GM03348 (cell line): ENCODE measurements around the gene ADAMTS10.
"Not testable (repeated sequence)": the region's sequence is repeated elsewhere in the genome, so short reads cannot be mapped to it uniquely, and the experiment has no call there.

Experiments
- DNase-seq: peaks from one replicate; pipeline ENCODE4 v3.0.0; 2012; ENCODE audit warnings: low spot score

The ADAMTS10 gene

DNA sequence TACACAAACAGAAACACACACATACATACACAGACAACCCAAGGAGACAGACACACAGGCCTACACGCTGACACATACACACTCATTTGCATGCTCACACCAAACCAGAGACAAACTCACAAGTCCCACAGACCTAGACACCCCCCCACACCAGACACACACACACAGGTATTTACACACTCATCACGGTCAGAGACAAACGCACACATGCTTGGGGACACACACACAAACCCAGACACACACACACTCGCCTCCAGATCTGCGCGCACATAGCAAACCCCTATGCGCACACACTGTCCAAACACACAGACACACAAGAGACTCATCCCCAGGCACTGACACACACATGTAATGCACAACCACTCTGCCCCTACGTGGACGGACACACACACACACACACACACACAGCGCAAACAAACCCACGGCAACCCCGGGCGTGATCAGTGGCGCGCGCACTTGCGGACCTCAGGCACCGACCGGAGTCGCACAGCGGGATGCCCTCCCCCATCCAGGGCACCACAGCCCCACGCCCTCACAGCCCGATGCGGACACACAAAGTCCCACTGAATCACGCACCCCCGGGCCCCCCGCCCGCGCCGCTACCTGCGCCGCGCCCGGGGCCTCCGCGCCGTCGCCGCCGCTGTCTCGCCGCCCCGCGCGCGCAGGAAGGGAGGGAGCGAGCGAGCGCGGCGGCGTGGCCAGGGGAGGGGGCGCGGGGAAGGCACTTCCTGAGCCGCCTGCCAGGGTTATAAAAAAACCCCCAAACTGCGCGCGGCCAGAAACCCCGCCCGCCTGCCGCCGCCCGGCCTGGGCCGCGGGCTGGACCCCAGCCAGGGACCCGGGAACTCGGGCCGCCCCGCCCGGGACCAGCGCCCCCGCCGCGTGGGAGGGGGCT, at the start of gene ADAMTS10:
Gene ADAMTS10, minus strand, starts transcription at position 675 of the 895 bp plus-strand sequence. CDS start 5,005 bp downstream, outside the sequence.
- DNase-seq, result peak; percentile 71

DNA sequence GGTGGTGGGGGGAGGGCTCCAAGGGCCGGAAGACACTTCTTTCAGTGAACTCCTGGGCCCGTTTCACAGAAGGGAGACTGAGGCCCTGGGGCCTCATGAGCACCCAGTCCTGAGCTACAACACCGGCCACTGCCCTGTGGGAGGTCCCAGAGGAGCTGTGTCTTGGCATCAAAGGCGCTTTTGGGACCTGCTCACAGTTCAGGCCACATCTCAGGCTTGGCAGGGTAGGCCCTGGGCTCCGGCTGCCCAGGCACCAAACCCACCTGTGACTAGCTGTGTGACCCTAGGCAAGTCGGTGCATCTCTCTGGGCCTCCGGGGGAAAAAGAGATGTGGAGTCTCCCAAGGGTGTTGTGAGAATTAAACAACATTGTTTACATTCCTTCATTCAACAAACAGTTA, 49.4 kb upstream of the ADAMTS10 start:
- no peak for DNase-seq

DNA sequence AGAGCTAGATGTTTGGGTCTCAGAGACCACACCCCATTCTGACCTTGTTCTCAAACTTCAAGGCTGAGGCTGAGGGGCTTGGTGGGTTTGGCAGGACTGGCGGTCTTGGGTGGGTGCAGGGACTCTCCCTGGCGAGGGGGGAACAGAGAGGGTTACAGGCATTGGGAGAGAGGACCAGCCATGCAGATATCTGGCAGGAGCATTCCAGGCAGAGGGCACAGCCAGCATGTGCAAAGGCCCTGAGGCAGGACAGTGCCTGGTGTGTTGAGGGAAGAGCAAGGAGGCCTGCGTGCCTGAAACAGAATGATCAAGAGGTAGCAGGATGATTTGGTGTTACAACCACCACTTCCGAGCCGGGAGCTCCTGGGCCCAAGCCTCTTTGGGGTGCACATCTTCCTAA, 47.4 kb upstream of the ADAMTS10 start:
- no peak for DNase-seq

DNA sequence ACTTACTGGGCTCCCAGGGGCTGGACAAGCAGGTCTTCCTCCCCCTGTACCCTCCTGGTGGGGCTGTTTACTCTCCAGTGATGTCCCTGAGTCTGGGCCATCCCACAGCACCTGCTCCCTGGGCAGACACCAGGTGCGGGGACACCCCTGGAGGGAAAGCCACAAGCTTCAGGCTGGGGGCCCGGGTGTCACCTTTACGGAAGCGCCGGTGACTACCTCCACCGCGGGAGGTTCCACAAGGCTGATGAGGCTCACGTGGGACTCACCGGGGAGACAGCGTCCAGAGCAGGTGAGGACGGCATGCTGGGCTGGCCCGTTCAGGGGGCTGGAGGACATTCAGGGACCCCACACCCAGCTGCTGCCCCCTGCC, 44.8 kb upstream of the ADAMTS10 start:
- DNase-seq, result no peak

DNA sequence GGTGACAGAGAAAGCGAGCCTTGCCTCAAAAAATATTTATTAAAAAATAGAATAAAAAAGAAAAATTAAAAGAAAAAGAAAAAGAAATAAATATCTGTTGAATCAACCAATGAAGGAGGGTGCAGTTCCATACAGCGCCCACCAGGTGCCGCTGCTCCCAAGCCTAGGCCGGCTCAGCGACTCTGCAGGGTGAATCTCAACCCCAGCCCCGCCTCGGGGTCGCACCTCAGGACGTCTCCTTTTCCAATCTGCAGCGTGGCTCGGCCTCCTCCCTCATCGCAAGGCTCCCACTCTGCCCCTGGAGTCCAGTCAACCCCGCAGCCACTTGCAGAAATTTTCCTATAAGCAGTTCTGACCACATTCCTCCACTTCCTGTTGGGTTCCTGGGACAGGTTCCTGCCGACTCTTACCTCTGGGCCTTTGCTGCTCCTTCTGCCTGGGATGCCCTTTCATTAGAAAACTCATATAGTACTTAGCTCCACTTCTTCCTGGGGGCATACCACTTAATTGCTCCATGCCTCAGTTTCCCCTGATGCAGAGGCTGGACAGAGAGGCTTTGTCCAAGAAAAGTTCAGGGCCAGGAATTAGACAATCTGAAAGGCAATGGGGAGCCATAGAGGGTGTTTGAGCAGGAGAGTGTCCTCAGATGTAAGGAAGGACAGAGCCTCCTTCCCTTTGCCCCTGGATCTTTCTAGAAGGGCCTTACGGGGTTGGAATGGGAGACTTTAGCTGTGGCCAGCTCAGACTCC, 44.2 kb upstream of the ADAMTS10 start:
- peak; percentile 89 for DNase-seq

DNA sequence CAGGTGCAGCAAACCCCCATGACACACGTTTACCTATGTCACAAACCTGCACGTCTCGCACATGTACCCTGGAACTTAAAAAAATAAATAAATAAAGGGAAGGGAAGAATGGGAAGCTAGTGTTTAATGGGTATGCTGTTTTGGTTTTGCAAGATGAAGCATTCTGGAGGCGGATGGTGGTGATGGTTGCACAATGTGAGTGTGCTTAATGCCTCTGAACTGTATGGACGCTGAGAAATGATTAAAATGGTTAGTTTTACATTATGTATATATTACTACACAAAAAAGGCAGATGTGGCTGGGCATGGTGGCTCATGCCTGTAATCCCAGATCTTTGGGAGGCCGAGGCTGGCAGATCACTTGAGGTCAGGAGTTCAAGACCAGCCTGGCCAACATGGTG, 37.7 kb upstream of the ADAMTS10 start:
- no peak for DNase-seq

DNA sequence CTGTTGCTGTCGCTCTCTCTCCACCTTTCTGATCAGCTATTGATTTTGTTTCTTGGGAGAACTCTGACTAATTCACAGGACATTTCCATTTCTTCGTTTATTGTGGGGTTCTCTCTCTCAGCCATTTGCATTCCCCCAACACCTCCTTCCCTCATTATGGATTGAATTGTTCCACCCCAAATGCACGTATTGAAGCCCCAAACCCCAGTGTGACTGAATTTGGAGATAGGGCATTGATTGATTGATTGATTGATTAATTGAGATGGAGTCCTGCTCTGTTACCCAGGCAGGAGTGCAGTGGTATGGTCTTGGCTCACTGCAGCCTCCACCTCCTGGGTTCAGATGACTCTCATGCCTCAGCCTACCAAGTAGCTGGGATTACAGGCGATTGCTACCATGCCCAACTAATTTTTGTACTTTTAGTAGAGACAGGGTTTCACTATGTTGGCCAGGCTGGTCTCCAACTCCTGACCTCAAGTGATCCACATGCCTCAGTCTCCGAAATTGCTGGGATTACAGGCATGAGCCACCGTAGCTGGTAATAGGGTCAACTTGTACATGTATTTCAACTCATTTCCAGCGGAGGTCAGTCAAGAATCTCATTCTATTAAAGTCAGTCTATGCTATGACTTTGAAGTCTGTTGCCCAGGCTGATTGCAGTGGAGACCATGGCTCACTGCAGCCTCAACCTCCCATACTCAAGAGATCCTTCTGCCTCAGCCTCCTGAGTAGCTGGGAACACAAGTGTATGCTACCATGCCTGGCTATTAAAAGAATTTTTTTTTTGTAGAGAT, 33.5 kb upstream of the ADAMTS10 start:
- no peak for DNase-seq

DNA sequence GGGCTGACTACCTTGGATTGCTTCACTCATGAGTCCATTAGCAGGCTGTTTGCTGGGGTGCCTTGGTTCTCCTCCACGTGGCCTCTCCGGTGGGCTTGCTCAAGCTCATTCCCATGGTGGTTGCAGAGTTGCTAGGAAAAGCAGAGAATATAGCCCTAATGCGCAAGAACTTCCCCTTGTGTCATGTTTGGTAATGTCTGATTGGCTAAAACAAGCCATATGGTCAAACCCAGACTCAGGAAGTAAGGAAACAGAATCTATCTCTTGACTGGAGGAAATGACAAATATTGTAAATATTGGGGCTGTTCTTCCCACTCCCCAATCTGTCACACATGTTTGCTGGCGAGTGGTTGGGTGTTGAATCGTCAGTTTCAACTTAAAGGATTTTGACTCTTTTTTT, 32.0 kb upstream of the ADAMTS10 start:
- no peak for DNase-seq

DNA sequence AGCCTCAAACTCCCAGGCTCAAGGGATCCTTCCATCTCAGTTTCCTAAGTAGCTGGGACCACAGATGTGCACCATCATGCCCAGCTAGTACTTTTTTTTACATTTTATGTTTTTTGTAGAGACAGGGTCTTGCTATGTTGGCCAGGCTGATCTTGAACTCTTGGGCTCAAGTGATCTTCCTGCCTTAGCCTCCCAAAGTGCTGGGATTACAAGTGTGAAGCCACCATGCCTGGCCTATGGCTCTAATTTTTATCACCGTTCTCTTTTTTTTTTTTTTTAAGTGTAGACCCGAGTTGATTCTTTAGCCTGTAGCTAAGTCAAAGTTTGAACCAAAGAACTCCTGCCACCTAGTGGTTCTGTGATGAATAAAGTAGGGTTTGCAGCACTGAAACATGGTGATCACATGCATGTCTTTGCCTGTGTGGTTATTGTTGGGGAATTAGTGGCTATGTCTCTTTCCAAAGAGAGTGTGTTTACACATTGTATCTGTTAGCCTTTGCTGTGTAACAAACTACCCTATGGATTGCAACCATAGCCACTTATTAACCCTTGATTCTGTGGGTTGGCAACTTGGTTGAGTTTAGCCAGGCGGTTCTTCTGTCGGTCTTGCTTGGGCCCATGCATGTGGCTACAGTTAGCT, 31.5 kb upstream of the ADAMTS10 start:
- DNase-seq, result peak; percentile 78

DNA sequence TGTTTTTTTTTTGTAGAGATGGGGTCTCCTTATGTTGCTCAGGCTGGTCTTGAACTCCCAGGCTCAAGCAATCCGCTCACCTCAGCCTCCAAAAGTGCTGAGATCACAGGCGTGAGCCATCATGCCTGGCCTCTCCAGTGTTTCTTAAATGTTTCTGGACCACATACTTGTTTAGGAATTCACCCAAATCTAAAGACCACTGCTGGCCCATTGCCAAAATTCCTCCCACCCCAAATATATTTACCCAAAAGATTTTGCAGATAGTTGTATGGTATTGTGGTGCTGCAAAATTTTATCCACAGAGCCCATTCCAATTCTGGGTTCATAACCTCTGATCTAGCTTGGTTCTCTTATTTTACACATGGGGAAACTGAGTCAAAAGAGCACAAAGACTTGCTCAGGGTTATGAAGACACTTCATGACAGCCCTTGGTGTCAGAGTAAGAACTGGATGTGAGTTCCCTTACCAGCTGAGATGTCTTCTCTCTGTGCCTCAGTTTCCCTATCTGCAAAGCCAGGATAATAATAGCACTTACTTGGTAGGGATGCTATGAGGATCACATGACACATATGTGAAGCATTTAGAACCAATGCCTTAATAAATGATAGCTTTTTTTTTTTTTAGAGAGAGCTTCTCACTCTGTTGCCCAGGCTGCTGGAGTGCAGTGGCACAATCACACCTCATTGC, 30.8 kb upstream of the ADAMTS10 start:
- DNase-seq, result no peak

DNA sequence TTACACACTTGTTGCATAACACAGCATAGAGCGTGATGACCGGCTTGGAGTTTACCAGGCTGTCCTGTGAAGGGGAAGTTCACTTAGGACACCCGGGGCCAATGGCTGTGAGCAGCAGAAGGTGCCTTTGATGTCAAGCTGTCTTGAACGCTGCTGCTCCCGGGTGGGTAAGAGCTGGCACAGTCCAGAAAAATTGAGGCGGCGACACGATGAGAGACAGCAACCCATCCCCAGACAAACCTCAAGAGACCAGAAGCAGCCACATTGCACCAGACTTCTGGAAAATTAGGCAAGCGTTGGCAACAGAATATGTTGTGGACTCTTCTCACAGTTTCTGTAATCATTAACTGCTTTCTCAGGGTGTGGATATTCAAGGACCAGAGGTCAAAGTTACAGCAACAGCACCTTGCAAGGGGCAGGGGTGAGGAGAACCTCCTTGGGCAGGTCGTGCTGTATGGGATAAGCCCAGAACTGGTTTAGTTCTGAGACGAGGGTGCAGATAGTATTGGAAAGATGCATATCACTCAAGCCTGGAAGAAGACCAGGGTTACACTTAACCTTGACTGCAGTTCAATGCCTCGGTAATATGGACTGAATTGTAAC, 30.0 kb upstream of the ADAMTS10 start:
- DNase-seq, result no peak

DNA sequence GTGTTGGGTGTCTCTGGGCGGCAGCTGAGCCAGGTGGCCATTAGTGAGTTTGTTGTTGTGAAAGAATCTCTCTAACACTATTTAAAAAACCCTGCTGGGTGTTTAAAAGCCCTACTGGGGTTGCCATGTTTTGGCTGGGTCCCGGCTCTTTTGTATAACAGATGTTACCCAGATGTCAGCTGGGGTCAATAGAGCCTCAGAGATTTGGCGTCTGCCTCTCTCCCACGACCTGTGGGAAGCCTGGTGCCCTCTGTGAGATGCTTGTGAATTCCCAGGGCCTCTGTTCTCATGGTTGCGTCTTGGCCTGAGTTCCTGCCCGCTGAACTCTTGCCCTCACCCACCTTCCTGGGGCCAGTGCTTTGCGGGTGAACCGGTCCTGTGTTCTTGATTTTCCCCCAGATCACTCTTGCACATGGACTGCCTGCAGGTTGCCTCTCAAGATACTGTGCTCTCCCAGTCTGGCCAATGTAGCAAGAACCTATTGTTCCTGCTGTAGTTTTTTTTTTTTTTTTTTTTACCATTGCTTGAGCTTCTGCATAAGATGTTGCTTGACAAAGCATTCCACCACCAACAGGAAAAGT, 29.4 kb upstream of the ADAMTS10 start:
- no peak for DNase-seq

DNA sequence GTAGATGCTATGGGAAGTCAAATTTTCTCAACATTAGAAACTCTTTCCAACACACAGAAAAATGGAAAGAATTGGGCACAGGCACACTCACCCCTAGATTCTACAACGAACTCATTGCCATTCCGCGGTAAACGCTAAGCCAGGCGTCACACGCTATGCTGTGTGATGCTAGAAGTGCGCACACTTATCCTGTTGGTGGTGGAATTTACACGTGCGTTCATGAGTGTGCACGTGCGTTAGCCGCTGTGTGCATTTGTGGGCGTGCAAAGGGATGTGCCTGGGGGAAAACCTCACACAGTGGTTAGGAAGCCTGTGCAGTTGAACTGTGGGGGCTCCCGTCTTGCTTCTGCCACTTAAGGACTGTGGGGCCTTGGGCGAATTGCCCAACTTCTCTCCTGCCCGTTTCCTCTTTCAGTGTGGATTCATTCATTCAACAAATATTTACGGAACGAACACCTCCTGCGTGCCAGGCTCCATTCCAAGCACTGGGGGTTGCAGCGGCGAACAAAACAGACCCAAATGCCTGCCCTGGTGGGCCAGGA, 27.6 kb upstream of the ADAMTS10 start:
- no peak for DNase-seq

DNA sequence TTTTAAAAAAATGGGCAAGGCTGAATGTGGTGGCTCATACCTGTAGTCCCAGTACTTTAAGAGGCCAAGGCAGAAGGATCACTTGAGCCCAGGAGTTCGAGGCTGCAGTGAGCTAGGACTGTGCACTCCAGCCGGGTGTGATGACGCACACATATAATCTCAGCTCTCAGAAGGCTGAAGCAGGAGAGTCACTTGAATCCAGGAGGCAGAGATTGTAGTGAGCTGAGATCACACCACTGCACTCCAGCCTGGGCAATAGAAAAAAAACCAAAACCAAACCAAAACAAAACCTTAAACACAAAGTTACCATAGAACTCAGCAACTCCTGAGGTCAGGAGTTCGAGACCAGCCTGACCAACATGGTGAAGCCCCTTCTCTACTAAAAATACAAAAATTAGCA, 26.6 kb upstream of the ADAMTS10 start:
- DNase-seq, result not testable (repeated sequence)

DNA sequence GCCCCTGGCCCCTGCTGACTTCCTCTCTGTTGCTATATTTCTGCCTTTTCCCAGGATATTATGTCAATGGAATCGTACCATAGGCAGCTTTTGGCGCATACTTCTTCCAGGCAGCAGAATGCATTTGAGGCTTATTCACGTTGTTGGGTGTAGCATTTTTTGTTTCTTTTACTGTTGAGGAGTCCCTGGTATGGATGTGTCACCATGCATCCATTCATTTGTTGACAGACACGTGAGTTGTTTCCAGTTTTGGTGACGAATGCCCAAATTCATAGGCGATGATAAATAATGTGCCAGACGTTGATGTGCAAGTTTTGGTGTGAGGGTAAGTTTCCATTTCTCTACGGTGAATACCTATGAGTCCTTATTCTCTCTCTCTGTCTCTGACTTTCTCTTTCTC, 24.9 kb upstream of the ADAMTS10 start:
- DNase-seq, result no peak

DNA sequence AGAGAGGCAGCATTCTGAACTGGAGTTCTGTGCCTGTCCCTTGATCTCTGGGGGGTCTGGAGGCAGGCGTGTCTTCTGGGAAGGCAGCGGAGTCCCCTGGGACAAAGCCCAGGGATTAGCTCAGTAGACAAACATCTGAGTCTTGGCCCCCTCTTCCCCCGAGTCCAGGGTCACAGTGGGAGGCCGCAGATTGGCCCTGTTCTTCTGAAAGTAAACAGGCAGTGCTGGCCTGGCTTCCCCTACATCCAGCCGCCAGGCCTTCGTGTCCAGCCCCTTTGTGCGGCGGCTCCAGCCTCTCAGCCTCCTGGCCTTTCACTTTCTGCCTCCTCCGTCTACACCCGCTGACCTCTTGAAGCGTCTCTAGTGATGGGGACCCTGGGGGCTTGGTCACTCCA, 20.9 kb upstream of the ADAMTS10 start:
- DNase-seq, result no peak

DNA sequence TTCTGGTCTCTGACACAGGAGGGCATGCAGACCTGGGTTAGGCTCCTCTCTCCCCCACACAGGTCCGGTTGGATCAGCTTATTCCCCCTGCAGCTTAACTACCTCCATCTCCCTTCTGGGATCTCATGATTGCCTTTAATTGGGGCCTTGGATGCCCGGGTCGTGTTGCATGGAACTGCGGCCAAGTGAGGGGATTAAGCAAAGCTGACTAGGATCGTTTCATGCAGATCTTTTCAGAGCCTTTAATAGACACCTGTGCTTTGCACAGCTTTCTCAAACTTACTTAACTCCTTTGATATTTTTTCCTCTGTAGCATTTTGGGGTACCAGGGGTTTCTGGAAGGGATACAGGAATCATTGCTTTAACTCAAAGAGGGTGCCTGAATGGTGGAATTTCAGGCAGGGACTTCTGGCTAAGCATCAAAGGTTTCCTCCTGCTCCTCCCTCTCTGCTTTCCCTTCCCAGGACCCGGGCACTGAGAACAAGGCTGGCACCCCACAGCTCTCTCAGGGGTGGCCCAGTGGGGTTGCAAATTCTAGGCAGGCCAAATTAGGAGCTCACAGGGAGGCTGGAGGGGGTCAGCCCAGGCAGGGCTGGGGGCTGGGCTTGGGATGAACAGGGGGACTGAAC, 20.4 kb upstream of the ADAMTS10 start:
- DNase-seq, result no peak

DNA sequence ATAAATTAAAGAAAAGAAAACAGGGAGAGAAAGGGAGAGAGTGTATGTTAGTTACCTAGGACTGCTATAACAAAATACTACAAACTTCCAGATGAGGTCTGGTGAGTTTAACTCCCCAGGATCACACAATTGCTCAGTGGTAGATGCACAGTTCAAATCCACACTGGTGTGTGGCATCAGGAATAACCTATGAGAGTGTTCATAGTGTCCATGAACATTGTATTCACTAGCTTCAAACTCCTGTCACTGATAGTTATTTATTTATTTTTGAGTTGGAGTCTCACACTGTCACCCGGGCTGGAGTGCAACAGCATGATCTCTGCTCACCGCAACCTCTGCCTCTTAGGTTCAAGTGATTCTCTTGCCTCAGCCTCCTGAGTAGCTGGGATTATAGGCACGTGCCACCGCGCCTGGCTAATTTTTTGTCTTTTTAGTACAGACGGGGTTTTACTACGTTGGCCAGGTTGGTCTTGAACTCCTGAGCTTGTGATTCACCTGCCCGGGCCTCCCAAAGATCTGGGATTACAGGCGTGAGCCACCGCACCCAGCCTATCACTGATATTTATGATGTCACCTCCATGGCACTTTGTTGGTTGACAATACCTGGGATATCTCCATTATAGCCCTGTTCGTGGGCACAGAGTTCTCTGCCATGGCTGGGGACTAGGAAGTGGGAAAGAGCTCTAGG, 19.6 kb upstream of the ADAMTS10 start, which contains the start of gene NFILZ:
Gene NFILZ, plus strand, starts transcription at position 638 of the 688 bp plus-strand sequence. CDS start 46,133 bp downstream, outside the sequence.
- DNase-seq, result no peak

DNA sequence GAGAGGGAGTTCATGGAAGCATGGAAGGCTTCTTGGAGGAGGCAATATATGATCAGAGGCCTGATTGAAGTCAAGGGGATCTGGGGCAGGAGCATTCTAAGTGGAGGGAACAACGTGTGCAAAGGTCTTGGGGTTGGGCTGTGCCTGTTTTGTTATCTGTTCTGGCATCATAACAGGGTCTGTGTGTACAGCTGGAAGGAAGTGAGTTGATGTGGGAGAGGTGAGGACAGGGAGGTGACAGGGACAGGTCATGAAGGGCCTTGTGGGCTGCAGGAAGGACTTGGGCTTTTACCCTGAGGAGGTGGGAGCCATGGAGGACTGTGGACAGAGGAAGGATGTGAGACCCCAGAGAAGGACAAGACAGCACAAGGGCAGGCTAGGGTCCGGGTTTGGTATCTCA, 18.7 kb upstream of the ADAMTS10 start:
- DNase-seq, result no peak
